RKO (cell line): ENCODE results near the gene GRIK3.
A peak's percentile ranks its signal among the peaks of the same experiment; 100 is the strongest.

Source experiments
- DNase-seq: peaks from one replicate; pipeline ENCODE4 v3.0.0-alpha.2; 2016; ENCODE audit warnings: low spot score

Gene GRIK3

DNA sequence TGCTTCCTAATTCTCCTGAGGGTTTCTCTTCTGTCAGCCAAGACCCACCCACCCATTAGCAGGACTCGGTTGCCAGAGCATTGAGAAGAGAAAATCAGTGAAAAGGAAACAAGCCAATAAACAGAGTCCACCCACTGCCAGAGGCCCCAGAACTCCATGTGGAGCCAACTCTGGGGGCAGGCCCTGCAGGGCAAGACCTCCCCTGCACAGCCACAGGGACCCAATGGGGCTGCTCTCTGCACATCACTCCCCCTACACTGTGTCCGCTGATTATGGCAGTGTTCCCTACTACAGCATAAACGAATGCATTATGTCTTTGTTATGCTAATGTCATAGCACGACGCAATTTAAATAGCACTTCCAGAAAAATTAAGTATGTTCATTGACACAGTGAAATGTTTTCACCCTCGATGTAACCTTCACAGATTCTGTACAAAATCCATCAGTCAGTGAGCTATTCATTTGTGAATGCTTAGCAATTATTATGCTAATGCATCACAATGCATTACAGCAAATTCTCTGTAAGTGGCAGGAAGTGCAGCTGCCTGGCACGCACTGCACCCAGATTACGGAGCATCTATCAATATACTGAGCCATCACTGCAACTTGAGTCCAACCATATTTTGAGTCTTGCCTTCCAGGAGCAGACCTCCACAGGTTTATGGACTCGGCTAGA lies 56.4 kb downstream of the GRIK3 start:
- DNase-seq: no peak

- DNase-seq: no peak
Observed at GRCh38 chr1:36975642-36976041, 58.7 kb downstream of the GRIK3 start.

GRCh38 chr1:36973056-36973455 lies 61.3 kb downstream of the GRIK3 start:
- no peak for DNase-seq

DNA sequence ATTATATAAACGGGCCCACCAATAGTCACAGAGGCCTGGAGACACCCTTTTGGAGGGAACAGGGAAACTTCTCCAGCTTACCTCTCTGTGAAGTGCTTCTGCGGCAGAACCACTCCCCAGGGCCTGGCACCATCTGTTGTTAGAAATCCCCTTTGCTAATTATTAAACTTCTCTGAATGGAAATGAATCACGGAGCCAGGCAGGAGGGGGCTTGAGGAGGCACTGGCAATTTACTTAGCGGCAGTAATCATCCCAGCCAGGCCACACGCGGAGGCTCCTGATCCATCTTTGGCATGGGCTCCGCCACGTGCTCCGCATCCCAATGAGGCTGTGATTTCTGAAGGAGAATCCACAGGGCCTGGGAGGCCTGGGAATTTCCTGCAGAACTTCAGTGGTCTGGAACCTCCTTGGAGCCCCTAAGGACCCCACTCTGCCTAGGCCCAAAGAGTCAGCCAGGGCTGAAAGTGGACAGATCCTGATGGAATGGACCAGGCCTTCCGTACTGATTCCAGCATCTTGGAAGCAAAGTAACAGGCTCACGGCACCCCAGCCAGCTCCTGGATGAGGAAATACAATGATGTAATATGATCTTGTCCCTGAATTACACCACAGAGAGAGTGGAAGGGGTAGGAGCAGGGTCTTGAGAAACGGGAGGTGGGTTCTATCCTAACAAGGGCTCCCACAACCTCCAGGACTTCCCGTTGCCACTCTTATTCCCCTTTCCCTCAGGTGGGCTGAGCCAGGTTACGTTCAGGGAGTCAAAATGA lies 62.3 kb downstream of the GRIK3 start:
- DNase-seq: no peak

GRCh38 chr1:36968730-36969129 lies 65.6 kb downstream of the GRIK3 start:
- DNase-seq: no peak

GRCh38 chr1:36966242-36966641 lies 68.1 kb downstream of the GRIK3 start:
- peak; percentile 24 for DNase-seq

DNA sequence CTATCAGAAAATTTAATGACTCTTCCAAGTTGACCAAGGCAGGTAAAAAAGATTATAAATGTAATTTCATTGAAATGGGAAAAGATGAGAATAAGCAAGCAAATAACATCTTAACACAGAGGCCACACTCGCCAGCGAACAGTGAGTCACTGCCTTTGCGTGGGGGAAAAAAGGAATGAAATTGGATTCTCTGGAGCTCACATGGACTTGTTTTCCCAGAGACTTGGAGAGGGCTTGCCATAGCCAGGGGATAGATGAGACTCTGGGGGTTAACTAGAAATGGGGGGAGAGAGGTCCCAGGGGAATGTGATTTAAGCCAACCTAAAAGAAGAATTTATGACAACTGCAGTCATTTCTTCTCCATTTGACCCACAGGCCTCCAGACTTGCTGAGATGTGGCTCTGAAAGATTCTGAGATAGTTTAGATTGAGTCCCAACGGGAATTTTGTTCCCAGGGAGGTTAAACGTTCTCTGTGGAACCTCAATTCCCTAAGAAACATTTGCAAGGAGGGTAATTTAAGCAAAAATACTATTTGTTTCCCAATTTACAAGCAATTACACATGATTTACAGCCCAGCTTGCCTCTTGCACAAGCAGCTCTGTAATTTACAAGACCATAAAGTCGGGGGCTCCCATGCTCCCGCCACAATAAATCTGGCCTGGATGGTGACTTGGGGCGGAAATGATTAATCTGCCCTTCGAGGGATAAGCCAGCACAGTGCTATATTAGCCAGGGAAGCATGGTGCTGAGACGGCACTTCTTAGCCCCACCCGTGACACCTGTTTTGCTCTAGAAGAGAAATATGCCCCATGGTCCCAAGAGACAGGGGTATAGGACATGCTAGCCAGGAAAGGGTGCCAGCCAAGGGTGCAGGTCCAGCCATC lies 68.8 kb downstream of the GRIK3 start:
- DNase-seq: no peak

DNA sequence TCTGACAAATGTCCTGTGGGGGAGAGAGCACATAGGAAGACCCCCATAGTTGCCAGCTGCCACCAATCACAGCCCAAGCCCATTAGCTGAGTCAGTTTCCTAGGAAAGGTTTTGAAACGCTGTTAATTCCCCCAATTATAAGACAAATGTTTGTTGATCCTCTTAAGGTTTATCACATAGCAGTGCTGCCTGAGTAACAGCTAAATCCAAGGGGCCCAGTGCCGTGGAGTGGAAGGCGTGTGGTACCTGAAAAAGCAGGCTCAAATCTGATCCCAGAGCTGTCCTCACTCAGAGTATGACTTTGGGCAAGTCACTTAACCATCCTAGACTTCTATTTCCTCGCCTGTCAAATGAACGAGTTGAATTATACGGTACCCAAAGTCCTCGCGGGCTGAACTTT lies 69.5 kb downstream of the GRIK3 start:
- no peak for DNase-seq

GRCh38 chr1:36963006-36963405 lies 71.3 kb downstream of the GRIK3 start:
- DNase-seq: no peak

- no peak for DNase-seq
Observed at GRCh38 chr1:36961062-36961615, 73.2 kb downstream of the GRIK3 start.

GRCh38 chr1:36956570-36956969 lies 77.7 kb downstream of the GRIK3 start:
- no peak for DNase-seq

DNA sequence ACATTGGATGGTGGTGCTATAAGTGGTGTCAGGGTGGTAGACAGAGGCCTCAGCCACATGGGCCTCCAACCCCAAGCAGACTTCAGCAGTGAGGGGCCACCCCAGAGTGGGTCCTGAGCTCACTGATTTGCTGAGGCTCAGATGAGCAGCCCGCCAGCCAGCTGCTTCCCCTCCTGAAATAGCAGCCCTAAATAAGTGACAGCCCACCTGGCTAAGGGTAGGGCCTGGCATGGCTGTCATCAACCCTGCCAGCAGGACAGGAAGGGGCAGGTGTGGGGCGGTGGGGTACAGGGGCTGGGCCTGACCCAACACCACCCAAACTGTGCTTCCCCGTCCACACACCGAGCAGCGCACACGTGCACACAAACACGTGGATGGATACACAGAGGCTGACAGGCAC lies 79.3 kb downstream of the GRIK3 start:
- DNase-seq: no peak

- no peak for DNase-seq
Observed at GRCh38 chr1:36953061-36953460, 81.3 kb downstream of the GRIK3 start.

GRCh38 chr1:36951761-36952160 lies 82.6 kb downstream of the GRIK3 start:
- DNase-seq: no peak

- DNase-seq: no peak
Observed at GRCh38 chr1:36951292-36951750, 83.0 kb downstream of the GRIK3 start.

GRCh38 chr1:36950604-36951291 lies 83.6 kb downstream of the GRIK3 start:
- no peak for DNase-seq

DNA sequence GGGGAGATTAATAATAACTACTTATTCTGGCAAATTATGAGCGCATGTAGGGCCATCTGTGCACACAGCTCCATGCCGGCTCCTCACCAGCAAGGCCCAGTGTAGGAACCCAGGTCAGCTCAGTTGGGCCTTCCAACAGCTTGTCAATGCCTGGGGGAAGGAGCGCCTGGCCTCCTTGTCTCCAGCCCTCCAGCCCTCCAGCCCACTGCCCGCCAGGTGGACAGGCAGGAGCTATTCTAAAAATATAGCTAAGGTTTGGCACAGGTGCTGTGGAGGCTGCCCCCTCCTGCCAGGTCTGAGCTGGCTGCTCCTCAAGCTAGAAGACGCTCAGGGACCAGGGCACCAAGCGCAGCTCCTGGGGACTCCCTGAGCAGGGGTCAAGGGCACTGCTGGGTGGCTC lies 85.7 kb downstream of the GRIK3 start:
- no peak for DNase-seq

DNA sequence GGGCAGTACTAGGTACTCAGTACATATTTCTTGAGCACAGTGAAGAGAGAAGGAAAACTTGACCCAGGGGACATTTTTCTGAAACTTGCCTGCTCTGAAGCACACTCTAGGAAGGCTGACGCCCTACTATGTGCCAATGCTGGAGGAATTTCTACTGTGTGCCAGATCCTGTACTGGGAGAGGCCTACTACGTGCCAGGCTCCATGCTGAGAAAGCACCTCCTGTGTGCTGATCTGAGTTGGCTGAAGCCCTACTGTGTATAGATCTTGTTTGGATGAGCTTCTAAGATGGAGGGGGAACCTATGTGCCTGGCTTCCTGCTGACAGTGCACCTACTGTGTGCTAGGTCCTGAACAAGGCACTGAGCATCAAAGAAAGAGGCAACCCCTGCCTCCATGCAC lies 86.2 kb downstream of the GRIK3 start:
- no peak for DNase-seq

- DNase-seq: no peak
Observed at GRCh38 chr1:36947384-36947783, 86.9 kb downstream of the GRIK3 start.

DNA sequence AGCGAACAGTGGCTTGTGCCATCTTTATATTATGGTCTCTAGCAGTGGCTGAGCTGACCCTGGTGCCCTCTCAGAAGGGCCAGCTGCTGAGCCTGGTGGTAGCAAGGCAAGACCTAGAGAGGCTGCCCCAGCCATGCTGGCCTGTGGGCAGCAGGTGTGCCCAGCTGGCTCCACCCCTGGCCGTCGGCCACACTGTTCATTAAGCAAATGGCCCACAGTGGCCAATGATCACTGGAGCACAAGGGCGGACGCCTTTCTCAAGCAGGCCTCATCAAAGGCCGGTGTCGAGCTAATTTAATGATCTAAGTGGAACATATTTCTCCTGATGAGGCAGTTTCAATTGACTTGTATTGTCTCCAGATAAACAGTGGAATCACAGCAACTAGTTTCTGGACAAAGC lies 89.4 kb downstream of the GRIK3 start:
- DNase-seq: no peak

DNA sequence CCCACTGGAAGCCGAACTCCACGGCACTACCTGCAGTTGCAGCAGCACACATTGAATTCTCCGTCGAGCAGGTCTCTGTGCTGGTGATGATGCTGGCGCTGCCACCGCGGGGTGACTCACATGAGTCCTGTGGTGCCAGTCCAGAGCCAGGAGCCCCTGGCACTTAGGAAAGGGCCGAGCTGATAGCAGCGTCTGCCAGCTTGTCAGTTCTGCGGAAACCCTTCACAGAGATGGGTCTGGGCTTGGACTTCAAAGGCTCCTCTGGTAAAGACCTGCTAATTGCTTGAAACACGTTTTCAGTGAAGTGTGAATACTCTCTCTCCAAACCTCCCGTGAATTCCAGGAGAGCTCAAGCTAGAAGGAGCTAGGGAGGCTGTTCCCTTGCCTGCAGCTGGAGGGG lies 92.2 kb downstream of the GRIK3 start:
- DNase-seq: no peak
